ENCODE results near the gene CACNB3. TPM values are rescaled to one million over a fixed set of nuclear protein-coding genes. Genes with fewer than 3 reads are reported as not detected.

Gene CACNB3
- total and polyA plus RNA-seq, 9 of the 15 experiments (the other 6 are each of a cell fraction or from before 2014, with no cell fraction given): 0.24 to 2.0 (median 1.5) TPM

- no peak overlapping the region for H3K9ac ChIP-seq (ENCODE audit: insufficient read depth in 1 of 2, low read depth in 2 of 2, low read length in 2 of 2)
- DNase-seq (ENCODE audit: extremely low read depth in 1 of 4, low spot score in 3 of 4) (peak; percentile 77 to 84 (median 78)), ATAC-seq (peak; percentile 93), FAIRE-seq (peak; percentile 95)
- no peak overlapping the region for H3K27ac ChIP-seq (ENCODE audit: extremely low read depth, low read depth, low read length)
- in situ Hi-C loops (cut with MboI): loop anchor here (5.0 to 25.0 kb wide), 2 partner anchors 44 to 259 kb away; partner anchors contain the start of gene OR8S1
- peaks cover 3% of the 10 kb centered on the region; the same call in 1 of the 2 replicates for H4K20me1 ChIP-seq (replicated peaks; ENCODE audit: control insufficient read depth, insufficient read depth, low read length)
- H3K9me3 ChIP-seq (replicated peaks; ENCODE audit: control insufficient read depth, insufficient read depth, low read depth, low read length): no peaks in the 10 kb centered on the region
- peaks cover 2 to 7% of the 10 kb centered on the region in 2 experiments; a peak in 2 of 5 replicates for H3K4me1 ChIP-seq (replicated peaks in 1 of 2; ENCODE audit: control insufficient read depth in 2 of 2, insufficient read depth in 2 of 2, low read length in 2 of 2)
- no peaks in the 10 kb centered on the region for H3K9me1 ChIP-seq (ENCODE audit: control insufficient read depth, insufficient read depth, low read length)
- WGBS (ENCODE audit: insufficient coverage, low coverage, missing lambda C conversion rate): 5% methylated on average over 12 of the region's 12 CpGs
- intact Hi-C loops (cut with micrococcal nuclease): loop anchor here (1.0 kb wide), 3 partner anchors 43 to 254 kb away; no protein-coding TSS in a partner anchor
- ChIA-PET POLR2A (interaction anchor here (0.6 to 0.7 kb wide), 2 partner anchors 56 to 250 kb away, joined by 3 to 4 read pairs; partner anchors contain the start of gene DDX23), CTCF (ENCODE audit: low intra/inter-chr PET ratio) (interaction anchor here (0.6 to 2.4 kb wide), 3 partner anchors 43 to 805 kb away, joined by 3 to 40 read pairs (median 18); no protein-coding TSS in a partner anchor)
- no peaks in the 10 kb centered on the region for H3K79me2 ChIP-seq (ENCODE audit: control insufficient read depth, insufficient read depth, low read length)
- 0 out of 2 replicates have a peak overlapping the region, but pooled peaks have one; percentile 42 for H2AFZ ChIP-seq (ENCODE audit: low read depth, low read length)
- H3K36me3 ChIP-seq (ENCODE audit: control insufficient read depth, insufficient read depth, low read length): no peaks in the 10 kb centered on the region
- peak overlapping the region; percentile 34; the same call in 1 of the 2 replicates for H3K4me2 ChIP-seq (ENCODE audit: insufficient read depth, low read length)
- no TSS peak for BruUV-seq (replicated peaks)
- peaks cover 5 to 15% of the 10 kb centered on the region in 2 experiments; a peak in 4 of 5 replicates for H3K27me3 ChIP-seq (ENCODE audit: control insufficient read depth in 2 of 2, insufficient read depth in 2 of 2, low read length in 2 of 2)
- H3K4me3 ChIP-seq: no peak overlapping the region
- peak; percentile 85 for TF ChIP-seq ZNF384 (IDR thresholded peaks at IDR 0.05; ENCODE audit: low read depth, low read length)
- no peak for TF ChIP-seq TCF7 (IDR thresholded peaks at IDR 0.05; ENCODE audit: borderline replicate concordance)
- peak; percentile 94 for TF ChIP-seq DEAF1 (CRISPR knock-in tag; IDR thresholded peaks at IDR 0.05)
- no peak for TF ChIP-seq MTF1 (CRISPR knock-in tag; IDR thresholded peaks at IDR 0.05; ENCODE audit: borderline replicate concordance)
- no peak for TF ChIP-seq MNT (conservative IDR thresholded peaks at IDR 0.05)
- no peak for TF ChIP-seq RAD51 (IDR thresholded peaks at IDR 0.05; ENCODE audit: borderline replicate concordance, low read depth)
- peak; percentile 96 to 97 for TF ChIP-seq RAD21 (CRISPR knock-in tag; conservative IDR thresholded peaks at IDR 0.05 in 1 of 2, IDR thresholded peaks at IDR 0.05 in 1 of 2)
- no peak for TF ChIP-seq USF1 (CRISPR knock-in tag; IDR thresholded peaks at IDR 0.05)
- TF ChIP-seq STAG1 (CRISPR knock-in tag; IDR thresholded peaks at IDR 0.05; ENCODE audit: borderline replicate concordance): peak; percentile 49; the same call in 1 of the 2 replicates
- no peak for TF ChIP-seq SMARCC2 (IDR thresholded peaks at IDR 0.05; ENCODE audit: low read depth)
- no peak for TF ChIP-seq ZNF398 (CRISPR knock-in tag; IDR thresholded peaks at IDR 0.05)
These were observed 22.5 kb upstream of the CACNB3 start for GRCh38 chr12:48795550-48796455.
